NCI-H460 (cell line): ENCODE measurements around the gene MIEF1. TPM values are rescaled to one million over a fixed set of nuclear protein-coding genes. Genes with fewer than 3 reads are reported as not detected.
A peak's percentile ranks its signal among the peaks of the same experiment; 100 is the strongest.
"Not testable (repeated sequence)": the region's sequence is repeated elsewhere in the genome, so short reads cannot be mapped to it uniquely, and the experiment has no call there.

Source experiments
- DNase-seq: peaks from one replicate; pipeline ENCODE4 v3.0.0-alpha.2; 2016; ENCODE audit warnings: low read depth; ENCODE audit errors: extremely low read depth
- total RNA-seq: library from RNA; depleted of rRNA; stranded (reverse); fragments of >200 nt; shearing (Covaris generic); gene quantifications from 2 replicates; pipeline ENCODE4 v1.2.3, GENCODE V29; 2014

Gene MIEF1
- total RNA-seq, 1 experiment from 2014 or later = 38.5 TPM

DNA sequence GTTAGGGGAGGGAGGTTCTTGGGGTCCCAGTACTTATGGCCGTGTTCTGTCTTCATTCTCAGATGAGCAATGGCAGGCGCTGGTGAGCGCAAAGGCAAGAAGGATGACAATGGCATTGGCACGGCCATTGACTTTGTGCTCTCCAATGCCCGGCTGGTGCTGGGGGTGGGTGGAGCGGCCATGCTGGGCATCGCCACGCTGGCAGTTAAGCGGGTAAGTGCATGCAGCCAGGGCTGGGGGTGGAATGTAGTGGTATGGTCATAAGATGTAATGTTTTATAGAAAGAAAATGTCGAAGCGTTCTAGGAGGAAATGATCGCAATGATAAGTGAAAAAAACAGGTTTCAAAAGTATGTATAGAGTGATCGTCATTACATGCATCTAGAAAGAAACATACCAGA is 9.1 kb downstream of the MIEF1 start:
- DNase-seq = no peak

DNA sequence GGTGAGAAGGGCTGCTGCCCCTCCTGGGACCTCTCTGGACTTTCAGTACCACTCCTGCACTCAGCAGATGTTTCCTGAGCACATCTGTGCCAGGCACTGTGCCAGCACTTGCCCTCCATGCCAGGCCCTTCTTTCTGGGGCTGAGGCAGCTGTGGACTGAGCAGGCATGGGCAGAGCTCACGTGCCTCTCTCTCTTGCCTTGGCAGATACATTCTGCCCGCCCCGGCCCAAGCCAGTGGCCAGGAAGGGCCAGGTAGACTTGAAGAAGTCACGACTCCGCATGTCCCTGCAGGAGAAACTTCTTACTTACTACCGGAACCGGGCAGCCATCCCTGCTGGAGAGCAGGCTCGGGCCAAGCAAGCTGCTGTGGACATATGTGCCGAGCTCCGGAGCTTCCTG is 9.9 kb downstream of the MIEF1 start:
- DNase-seq = no peak

GRCh38 chr22:39513791-39514190 is 11.7 kb downstream of the MIEF1 start:
- DNase-seq = no peak

- DNase-seq = no peak
Observed at GRCh38 chr22:39514373-39514973, 12.4 kb downstream of the MIEF1 start.

DNA sequence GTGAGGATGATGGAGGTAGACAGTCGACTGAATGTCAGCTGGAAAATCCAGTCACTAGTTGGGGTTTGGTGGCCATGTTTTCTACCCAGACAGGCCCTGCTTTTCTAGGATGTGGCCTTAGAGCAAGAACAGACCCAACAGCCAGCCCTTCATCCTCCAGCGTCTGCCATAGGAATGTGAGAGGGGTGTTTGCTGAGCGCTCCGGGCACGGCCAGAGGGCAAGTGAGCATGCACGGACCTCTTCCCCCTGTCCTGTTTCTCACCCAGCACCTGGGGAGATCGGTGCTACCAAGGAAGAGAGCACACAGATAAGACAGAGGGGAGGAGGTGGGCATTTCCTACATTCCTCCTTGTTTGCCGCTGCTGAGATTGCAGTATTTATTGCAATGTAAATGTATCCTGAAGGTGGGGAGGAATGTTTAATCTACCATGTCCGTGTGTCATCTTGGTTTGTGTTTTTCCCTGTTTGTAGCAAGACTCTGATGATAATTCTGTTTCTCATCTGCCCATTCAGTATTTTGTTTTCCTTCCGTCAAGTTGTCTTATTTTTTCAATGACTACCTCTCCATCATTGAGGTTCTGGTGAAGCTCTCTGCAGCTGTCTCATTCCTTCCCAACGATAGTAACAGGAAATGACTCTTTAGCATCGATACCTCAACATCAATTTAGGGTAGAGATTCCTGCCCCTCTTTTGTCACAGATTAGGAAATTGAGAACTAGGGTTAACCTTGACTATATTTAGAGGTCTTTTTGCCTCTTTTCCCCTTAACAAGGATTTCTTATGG is 13.4 kb downstream of the MIEF1 start:
- no peak for DNase-seq

DNA sequence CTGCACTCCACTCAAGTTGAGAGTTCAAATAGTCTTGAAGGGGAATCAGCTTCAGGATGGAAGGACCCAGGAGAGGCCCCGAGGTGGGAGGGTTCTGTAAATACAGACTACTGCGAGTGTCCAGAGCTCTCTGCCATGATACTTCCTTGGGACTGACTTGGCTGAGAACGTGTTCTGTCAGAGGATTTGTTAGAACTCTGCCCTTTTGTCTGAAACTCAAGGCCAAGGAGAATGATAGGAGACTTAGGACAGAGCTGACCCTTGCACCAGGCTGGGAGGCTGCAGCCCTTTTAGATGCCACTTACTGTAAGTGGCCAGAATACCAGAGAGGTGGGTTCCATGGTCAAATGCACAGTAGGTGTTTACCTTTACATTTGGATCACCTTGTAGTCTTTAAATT is 15.4 kb downstream of the MIEF1 start:
- no peak for DNase-seq

- DNase-seq = no peak
Observed at GRCh38 chr22:39518144-39518786, 16.2 kb downstream of the MIEF1 start.

GRCh38 chr22:39518996-39519680 is 17.0 kb downstream of the MIEF1 start:
- no peak for DNase-seq

DNA sequence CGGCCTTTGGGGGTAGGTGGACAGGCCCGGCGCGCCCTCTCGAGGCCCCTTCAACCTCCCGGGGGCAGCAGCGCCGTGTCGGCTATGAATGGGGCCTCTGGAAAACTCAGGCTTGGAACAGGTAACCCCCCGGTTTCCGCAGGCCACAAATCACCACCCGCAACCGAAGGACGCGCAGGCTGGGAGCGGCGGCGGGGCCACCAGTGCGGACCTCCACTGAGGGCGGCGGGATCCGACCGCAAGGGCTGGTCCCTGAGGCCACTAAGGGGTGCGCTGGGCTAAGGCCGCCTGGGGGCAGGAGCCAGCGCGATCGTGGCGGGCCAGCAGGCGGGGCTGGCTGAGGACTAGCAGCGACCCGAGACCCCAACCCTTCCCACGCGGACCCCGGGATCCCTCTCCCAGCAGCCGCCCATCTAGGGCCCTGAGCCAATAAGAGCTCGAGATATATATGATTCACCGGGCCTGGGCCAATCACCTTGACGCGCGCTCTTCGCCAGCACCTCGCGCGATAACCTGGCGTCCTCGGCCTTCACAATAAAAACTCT is 17.7 kb downstream of the MIEF1 start:
- peak; percentile 96 for DNase-seq

DNA sequence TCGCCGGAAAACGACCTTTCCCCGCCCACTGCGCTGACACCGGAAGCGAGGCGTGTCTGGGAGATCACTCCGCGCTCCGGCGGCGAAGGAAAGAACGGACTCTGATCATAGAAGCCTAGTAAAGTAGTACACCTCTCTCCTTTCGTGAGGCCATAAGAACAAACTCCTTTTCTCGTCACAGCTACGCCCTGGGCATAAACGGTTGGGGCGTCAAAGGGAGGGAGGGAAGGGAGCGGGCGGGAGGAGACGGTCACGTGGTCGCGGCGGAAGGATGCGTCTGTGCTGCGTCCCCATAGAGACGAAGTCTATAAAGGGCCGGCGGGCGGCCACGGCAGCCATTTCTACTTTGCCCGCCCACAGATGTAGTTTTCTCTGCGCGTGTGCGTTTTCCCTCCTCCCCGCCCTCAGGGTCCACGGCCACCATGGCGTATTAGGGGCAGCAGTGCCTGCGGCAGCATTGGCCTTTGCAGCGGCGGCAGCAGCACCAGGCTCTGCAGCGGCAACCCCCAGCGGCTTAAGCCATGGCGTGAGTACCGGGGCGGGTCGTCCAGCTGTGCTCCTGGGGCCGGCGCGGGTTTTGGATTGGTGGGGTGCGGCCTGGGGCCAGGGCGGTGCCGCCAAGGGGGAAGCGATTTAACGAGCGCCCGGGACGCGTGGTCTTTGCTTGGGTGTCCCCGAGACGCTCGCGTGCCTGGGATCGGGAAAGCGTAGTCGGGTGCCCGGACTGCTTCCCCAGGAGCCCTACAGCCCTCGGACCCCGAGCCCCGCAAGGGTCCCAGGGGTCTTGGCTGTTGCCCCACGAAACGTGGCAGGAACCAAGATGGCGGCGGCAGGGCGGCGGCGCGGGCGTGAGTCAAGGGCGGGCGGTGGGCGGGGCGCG is 18.4 kb downstream of the MIEF1 start, which contains the start of gene ATF4:
Gene ATF4, plus strand, starts transcription at position 337 of the 880 bp plus-strand sequence. CDS start 884 bp downstream, outside the sequence.
- no peak for DNase-seq

- peak; percentile 46 for DNase-seq
Observed at GRCh38 chr22:39521106-39521885, 19.2 kb downstream of the MIEF1 start.

DNA sequence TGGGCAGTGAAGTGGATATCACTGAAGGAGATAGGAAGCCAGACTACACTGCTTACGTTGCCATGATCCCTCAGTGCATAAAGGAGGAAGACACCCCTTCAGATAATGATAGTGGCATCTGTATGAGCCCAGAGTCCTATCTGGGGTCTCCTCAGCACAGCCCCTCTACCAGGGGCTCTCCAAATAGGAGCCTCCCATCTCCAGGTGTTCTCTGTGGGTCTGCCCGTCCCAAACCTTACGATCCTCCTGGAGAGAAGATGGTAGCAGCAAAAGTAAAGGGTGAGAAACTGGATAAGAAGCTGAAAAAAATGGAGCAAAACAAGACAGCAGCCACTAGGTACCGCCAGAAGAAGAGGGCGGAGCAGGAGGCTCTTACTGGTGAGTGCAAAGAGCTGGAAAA is 20.0 kb downstream of the MIEF1 start:
- not testable (repeated sequence) for DNase-seq

DNA sequence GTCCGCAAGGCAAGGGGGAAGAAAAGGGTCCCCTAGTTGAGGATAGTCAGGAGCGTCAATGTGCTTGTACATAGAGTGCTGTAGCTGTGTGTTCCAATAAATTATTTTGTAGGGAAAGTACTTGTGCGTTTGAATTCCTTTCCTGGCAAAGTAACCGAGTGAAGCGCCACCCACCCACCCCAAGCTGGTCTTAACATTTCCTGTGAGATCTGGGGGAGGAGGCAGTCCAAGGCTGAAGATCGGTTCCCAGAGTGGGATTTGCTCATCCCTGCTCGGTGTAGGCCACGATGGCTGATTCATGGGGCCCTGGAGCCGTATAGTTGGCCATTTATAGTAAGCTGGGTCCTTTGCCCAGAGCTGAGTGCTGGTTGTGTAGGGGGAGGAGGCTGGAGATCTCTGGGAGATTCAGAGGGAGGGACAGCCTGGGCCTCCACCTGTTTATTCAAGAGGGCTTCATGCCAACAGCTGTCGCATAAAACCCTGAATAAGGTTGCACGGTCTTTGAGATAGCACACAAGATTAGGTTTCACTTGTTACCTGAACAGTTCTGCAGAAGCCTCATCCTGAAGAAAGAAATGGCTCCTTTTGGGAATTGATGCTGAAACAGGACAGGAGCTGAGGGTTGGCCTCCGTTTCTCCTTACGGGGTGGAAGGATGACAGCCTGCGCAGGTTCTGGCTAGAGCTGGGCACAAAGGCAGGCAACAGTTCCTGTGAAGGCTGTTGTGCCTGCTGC is 20.6 kb downstream of the MIEF1 start:
- DNase-seq = peak; percentile 43

- DNase-seq = no peak
Observed at GRCh38 chr22:39524089-39524752, 22.1 kb downstream of the MIEF1 start.

GRCh38 chr22:39524753-39525657 is 22.9 kb downstream of the MIEF1 start:
- no peak for DNase-seq

DNA sequence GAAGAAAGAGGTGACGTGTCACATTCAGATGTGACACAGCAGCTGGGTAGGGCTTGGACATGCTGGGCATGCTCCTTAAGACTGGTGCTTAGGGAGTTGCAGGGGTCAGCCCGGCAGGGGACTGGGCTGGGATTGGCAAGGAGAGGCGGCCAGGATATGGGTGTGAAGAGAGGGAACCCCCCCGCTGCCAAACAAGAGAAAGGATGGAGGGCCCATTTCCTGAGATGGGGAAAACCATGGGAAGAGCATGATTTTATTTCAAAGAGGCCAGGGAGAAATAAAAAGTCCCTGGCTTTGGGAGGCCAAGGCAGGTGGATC is 23.5 kb downstream of the MIEF1 start:
- no peak for DNase-seq

DNA sequence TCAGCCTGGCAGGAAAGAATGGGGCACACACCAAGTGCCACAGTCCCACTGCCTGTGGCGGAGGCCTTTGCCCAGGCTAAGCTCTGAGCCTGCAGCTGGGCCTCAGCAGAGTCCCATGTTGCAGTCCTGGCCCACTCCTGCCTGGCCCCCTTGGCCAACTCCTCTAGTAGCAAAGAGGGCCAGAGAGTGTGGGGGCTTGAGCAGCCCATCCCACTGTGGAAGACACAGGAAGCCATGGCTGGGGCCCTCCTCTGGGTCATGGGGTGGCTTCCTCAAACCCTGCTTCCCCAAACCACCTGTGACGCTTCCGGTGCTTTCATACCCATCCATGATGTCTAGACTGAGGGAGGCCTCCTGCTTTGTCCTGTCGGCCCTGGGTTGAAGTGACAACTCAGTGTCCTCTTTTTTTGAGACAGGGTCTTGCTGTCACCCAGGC is 24.7 kb downstream of the MIEF1 start:
- no peak for DNase-seq
